Neural cell (in vitro differentiated cells): Measurements from ENCODE around the gene SPG11. TPM values are rescaled to one million over a fixed set of nuclear protein-coding genes. Genes with fewer than 3 reads are reported as not detected.

Source experiments
- H2AFZ ChIP-seq: fragments of 200-600, 300-800 bp; sonication (generic), shearing (Covaris generic); 2 replicates; pipeline ENCODE4 v1.6.0; 2014; ENCODE audit warnings: low read depth, mild to moderate bottlenecking, antibody characterized with exemption, low read length, moderate library complexity
- H3F3A ChIP-seq: fragments of 200-600 bp; shearing (Covaris generic); 2 replicates; pipeline ENCODE4 v1.6.1; 2016; ENCODE audit warnings: mild to moderate bottlenecking, moderate library complexity, mixed read lengths, antibody characterized with exemption, low read length; ENCODE audit not compliant: insufficient read depth, poor library complexity, severe bottlenecking
- H3K27ac ChIP-seq: fragments of 200-600, 300-800 bp; sonication (generic), shearing (Covaris generic); 2 replicates; pipeline ENCODE4 v1.5.1; 2014; ENCODE audit warnings: mild to moderate bottlenecking, low read length, moderate library complexity
- H3K27me3 ChIP-seq: fragments of 300-800, 200-600 bp; sonication (generic), shearing (Covaris generic); 2 replicates; pipeline ENCODE4 v1.6.0; 2014; ENCODE audit warnings: mild to moderate bottlenecking, low read depth, low read length, moderate library complexity; ENCODE audit not compliant: insufficient read depth
- H3K36me3 ChIP-seq: fragments of 300-800, 200-600 bp; sonication (generic), shearing (Covaris generic); 2 replicates; pipeline ENCODE4 v1.5.1; 2014; ENCODE audit warnings: mild to moderate bottlenecking, antibody characterized with exemption, low read length, moderate library complexity; ENCODE audit not compliant: insufficient read depth
- H3K4me2 ChIP-seq: fragments of 300-800, 200-600 bp; sonication (generic), shearing (Covaris generic); 2 replicates; pipeline ENCODE4 v1.6.0; 2014; ENCODE audit warnings: mild to moderate bottlenecking, low read length
- H3K4me3 ChIP-seq: fragments of 300-800, 200-600 bp; sonication (generic), shearing (Covaris generic); 2 replicates; pipeline ENCODE4 v1.5.1; 2014; ENCODE audit warnings: mild to moderate bottlenecking, low read length, moderate library complexity
- H3K79me2 ChIP-seq: fragments of 200-600 bp; shearing (Covaris generic); replicated peaks from 2 replicates; pipeline ENCODE4 v1.6.0; 2014; ENCODE audit warnings: mild to moderate bottlenecking, low read length, moderate library complexity; ENCODE audit not compliant: insufficient read depth
- H3K9ac ChIP-seq: fragments of 300-800, 200-600 bp; sonication (generic), shearing (Covaris generic); 2 replicates; pipeline ENCODE4 v1.6.1; 2016; ENCODE audit warnings: mild to moderate bottlenecking, low read length, mixed read lengths
- H3K9me2 ChIP-seq: fragments of 200-600 bp; shearing (Covaris generic); 2 replicates; pipeline ENCODE4 v1.6.1; 2016; ENCODE audit warnings: mild to moderate bottlenecking, low read length, mixed read lengths; ENCODE audit not compliant: insufficient read depth
- H3K9me3 ChIP-seq: fragments of 200-600, 300-800 bp; sonication (generic), shearing (Covaris generic); 2 replicates; pipeline ENCODE4 v1.6.1; 2016; ENCODE audit warnings: mild to moderate bottlenecking, mixed run types, low read length, moderate library complexity, mixed read lengths
- H4K20me1 ChIP-seq: fragments of 200-600 bp; shearing (Covaris generic); 2 replicates; pipeline ENCODE4 v1.6.1; 2016; ENCODE audit warnings: mild to moderate bottlenecking, mixed run types; ENCODE audit not compliant: insufficient read depth
- CTCF ChIP-seq: fragments of 450-650 bp; IDR thresholded peaks from 2 replicates; pipeline ENCODE4 v1.5.1; 2014; ENCODE audit warnings: antibody characterized with exemption, mild to moderate bottlenecking, moderate library complexity; ENCODE audit not compliant: poor library complexity, severe bottlenecking
- EP300 ChIP-seq: fragments of 450-650 bp; conservative IDR thresholded peaks from 2 replicates; pipeline ENCODE4 v1.6.1; 2014; ENCODE audit warnings: antibody characterized with exemption, mild to moderate bottlenecking, moderate library complexity; ENCODE audit not compliant: poor library complexity, severe bottlenecking
- EZH2 ChIP-seq: fragments of 200-600, 300-800 bp; shearing (Covaris generic), sonication (generic); IDR thresholded peaks from 2 replicates; pipeline ENCODE4 v1.6.1; 2014; ENCODE audit warnings: antibody characterized with exemption, low read length, borderline replicate concordance, mild to moderate bottlenecking; ENCODE audit not compliant: insufficient read depth, poor library complexity, severe bottlenecking
- MXI1 ChIP-seq: fragments of 450-650 bp; conservative IDR thresholded peaks from 2 replicates; pipeline ENCODE4 v1.6.1; 2014; ENCODE audit warnings: antibody characterized with exemption, mild to moderate bottlenecking; ENCODE audit not compliant: poor library complexity, severe bottlenecking
- POLR2AphosphoS5 ChIP-seq: IDR thresholded peaks from 2 replicates; pipeline ENCODE4 v1.6.1; 2012
- RAD21 ChIP-seq: fragments of 450-650 bp; conservative IDR thresholded peaks from 2 replicates; pipeline ENCODE4 v1.6.1; 2014; ENCODE audit warnings: antibody characterized with exemption, mild to moderate bottlenecking, moderate library complexity
- REST ChIP-seq: IDR thresholded peaks from 2 replicates; pipeline ENCODE4 v1.6.1; 2012; ENCODE audit warnings: borderline replicate concordance
- SMC3 ChIP-seq: fragments of 450-650 bp; conservative IDR thresholded peaks from 2 replicates; pipeline ENCODE4 v1.6.1; 2014; ENCODE audit warnings: antibody characterized with exemption, mild to moderate bottlenecking, moderate library complexity; ENCODE audit not compliant: poor library complexity
- TAF1 ChIP-seq: IDR thresholded peaks from 2 replicates; pipeline ENCODE4 v1.6.1; 2012; ENCODE audit warnings: low read depth
- polyA plus RNA-seq: library from polyadenylated mRNA; depleted of rRNA; stranded (reverse); fragments of >200 nt; gene quantifications from 2 replicates; pipeline ENCODE4 v1.2.3, GENCODE V29; 2014

SPG11 gene
- polyA plus RNA-seq, 1 donor from 2014 or later: 52.2 TPM

GRCh38 chr15:44573386-44573785 lies 90.1 kb downstream of the SPG11 start:
- Histone ChIP-seq H4K20me1 (no peaks in the 10 kb centered on the region), H2AFZ (no peak overlapping the region), H3K9ac (no peak overlapping the region), H3K36me3 (no peaks in the 10 kb centered on the region), H3K27ac (no peak overlapping the region), H3K9me3 (no peaks in the 10 kb centered on the region), H3K4me3 (no peak overlapping the region), H3F3A (no peaks in the 10 kb centered on the region), H3K4me2 (no peak overlapping the region), H3K79me2 (no peaks in the 10 kb centered on the region), H3K27me3 (no peaks in the 10 kb centered on the region), H3K9me2 (no peaks in the 10 kb centered on the region)
- no peak for TF ChIP-seq EZH2
- TF ChIP-seq TAF1: no peak
- no peak for TF ChIP-seq POLR2AphosphoS5
- no peak for TF ChIP-seq REST
- no peak for TF ChIP-seq SMC3
- no peak for TF ChIP-seq RAD21
- TF ChIP-seq CTCF: no peak

- Histone ChIP-seq H3K79me2 (no peaks in the 10 kb centered on the region), H3K9ac (no peak overlapping the region), H3K9me3 (peaks cover 7% of the 10 kb centered on the region), H3K4me3 (no peak overlapping the region), H4K20me1 (no peaks in the 10 kb centered on the region), H3F3A (no peaks in the 10 kb centered on the region), H3K9me2 (no peaks in the 10 kb centered on the region), H3K36me3 (peaks cover 10% of the 10 kb centered on the region), H3K4me2 (no peak overlapping the region), H2AFZ (no peak overlapping the region), H3K27me3 (no peaks in the 10 kb centered on the region), H3K27ac (no peak overlapping the region)
- TF ChIP-seq REST (no peak), CTCF (no peak), RAD21 (no peak), MXI1 (no peak), EP300 (no peak), POLR2AphosphoS5 (no peak), SMC3 (no peak), TAF1 (no peak), EZH2 (no peak)
Measured at GRCh38 chr15:44570361-44570760, 93.1 kb downstream of the SPG11 start.
